Measurements from ENCODE around the gene PLA2G4B. TPM values are rescaled to one million over a fixed set of nuclear protein-coding genes. Genes with fewer than 3 reads are reported as not detected.

Gene PLA2G4B
- total RNA-seq, 1 experiment from 2014 or later: 2.2 TPM

GRCh38 chr15:41813426-41813825 lies 25.2 kb upstream of the PLA2G4B start:
- H3K9me3 ChIP-seq (replicated peaks): no peaks in the 10 kb centered on the region; the same call in 1 of the 2 replicates
- H3K4me1 ChIP-seq (replicated peaks): peaks cover 22% of the 10 kb centered on the region
- H3K4me3 ChIP-seq: no peak overlapping the region
- no peak for DNase-seq (ENCODE audit: low read depth in 1 of 2, low spot score in 2 of 2)
- peaks cover 56% of the 10 kb centered on the region for H3K36me3 ChIP-seq
- H3K27me3 ChIP-seq (replicated peaks): no peaks in the 10 kb centered on the region
- H3K27ac ChIP-seq: no peak overlapping the region

- no peak for DNase-seq (ENCODE audit: low read depth in 1 of 2, low spot score in 2 of 2)
- Histone ChIP-seq H3K4me1 (replicated peaks) (peaks cover 12% of the 10 kb centered on the region), H3K4me3 (no peak overlapping the region), H3K36me3 (peaks cover 64% of the 10 kb centered on the region), H3K9me3 (replicated peaks) (no peaks in the 10 kb centered on the region; the same call in 1 of the 2 replicates), H3K27ac (no peak overlapping the region), H3K27me3 (replicated peaks) (no peaks in the 10 kb centered on the region)
These were observed 24.1 kb upstream of the PLA2G4B start for GRCh38 chr15:41814534-41814933.

GRCh38 chr15:41816788-41817187 lies 21.9 kb upstream of the PLA2G4B start:
- peaks cover 60% of the 10 kb centered on the region for H3K36me3 ChIP-seq
- no peak overlapping the region for H3K4me3 ChIP-seq
- no peak overlapping the region for H3K27ac ChIP-seq
- DNase-seq (ENCODE audit: low read depth in 1 of 2, low spot score in 2 of 2): no peak
- no peaks in the 10 kb centered on the region for H3K4me1 ChIP-seq (replicated peaks)
- no peaks in the 10 kb centered on the region for H3K9me3 ChIP-seq (replicated peaks)
- H3K27me3 ChIP-seq (replicated peaks): no peaks in the 10 kb centered on the region

DNA sequence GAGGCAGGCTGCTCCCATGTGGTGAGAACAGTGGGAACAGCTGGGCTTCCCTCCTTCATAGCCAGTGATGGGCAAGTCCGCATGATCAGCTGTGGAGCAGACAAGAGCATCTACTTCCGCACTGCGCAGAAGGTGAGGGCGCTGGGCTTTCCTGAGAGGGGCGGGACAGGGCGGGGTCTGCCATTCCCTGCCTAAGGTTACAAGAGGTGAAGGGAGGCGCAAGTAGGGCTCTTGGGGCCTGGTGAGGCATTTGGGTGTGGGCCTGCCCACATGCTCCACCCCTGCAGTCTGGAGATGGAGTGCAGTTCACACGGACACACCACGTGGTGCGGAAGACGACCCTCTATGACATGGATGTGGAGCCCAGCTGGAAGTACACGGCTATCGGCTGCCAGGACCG lies 21.3 kb upstream of the PLA2G4B start:
- no peak overlapping the region for H3K27ac ChIP-seq
- H3K36me3 ChIP-seq: peaks cover 59% of the 10 kb centered on the region

GRCh38 chr15:41817781-41818180 lies 20.9 kb upstream of the PLA2G4B start:
- Histone ChIP-seq H3K4me1 (replicated peaks) (no peaks in the 10 kb centered on the region), H3K27me3 (replicated peaks) (no peaks in the 10 kb centered on the region), H3K4me3 (no peak overlapping the region), H3K36me3 (peaks cover 59% of the 10 kb centered on the region), H3K9me3 (replicated peaks) (no peaks in the 10 kb centered on the region), H3K27ac (no peak overlapping the region)
- no peak for DNase-seq (ENCODE audit: low read depth in 1 of 2, low spot score in 2 of 2)

More for the DNA sequence above, 21.3 kb upstream of the PLA2G4B start:
- no peaks in the 10 kb centered on the region for H3K27me3 ChIP-seq (replicated peaks)
- no peaks in the 10 kb centered on the region for H3K4me1 ChIP-seq (replicated peaks)
- no peaks in the 10 kb centered on the region for H3K9me3 ChIP-seq (replicated peaks)
- DNase-seq (ENCODE audit: low read depth in 1 of 2, low spot score in 2 of 2): no peak
- H3K4me3 ChIP-seq: no peak overlapping the region

DNA sequence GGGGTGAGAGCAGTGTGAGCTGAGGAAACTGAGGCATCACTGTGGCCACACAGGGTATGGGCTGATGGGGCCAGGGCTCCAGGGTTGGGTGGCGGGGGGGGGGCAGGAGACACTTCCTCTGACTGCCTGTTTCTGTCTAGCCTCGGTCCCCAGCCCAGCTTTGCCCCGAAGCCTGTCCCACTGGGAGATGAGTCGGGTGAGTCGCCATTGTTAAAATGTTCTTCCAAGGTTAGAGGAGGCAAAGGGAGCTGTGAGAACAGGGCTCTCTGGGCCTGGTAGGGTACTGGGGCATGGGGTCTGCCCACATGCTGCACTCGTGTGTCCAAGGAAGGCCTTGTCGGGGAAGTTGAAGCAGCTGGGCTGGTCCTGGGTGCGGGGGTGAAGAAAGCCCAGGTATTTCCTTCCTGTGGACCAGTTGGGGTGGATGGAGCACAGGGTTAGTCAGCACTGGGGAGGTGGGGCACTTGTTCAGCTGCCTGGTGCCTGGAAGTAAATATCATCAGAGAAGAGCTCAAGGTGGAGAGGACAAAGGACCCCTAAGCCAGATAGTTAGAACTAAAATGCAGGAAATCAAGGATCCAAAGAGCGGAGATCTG lies 19.1 kb upstream of the PLA2G4B start:
- no peaks in the 10 kb centered on the region for H3K9me3 ChIP-seq (replicated peaks)
- H3K27ac ChIP-seq: no peak overlapping the region
- no peaks in the 10 kb centered on the region for H3K27me3 ChIP-seq (replicated peaks)
- H3K36me3 ChIP-seq: peaks cover 60% of the 10 kb centered on the region
- H3K4me3 ChIP-seq: no peak overlapping the region
- no peaks in the 10 kb centered on the region for H3K4me1 ChIP-seq (replicated peaks)
- no peak for DNase-seq (ENCODE audit: low read depth in 1 of 2, low spot score in 2 of 2)

GRCh38 chr15:41820791-41821423 lies 17.7 kb upstream of the PLA2G4B start:
- no peak overlapping the region for H3K27ac ChIP-seq
- no peaks in the 10 kb centered on the region for H3K9me3 ChIP-seq (replicated peaks)
- no peak for DNase-seq (ENCODE audit: low read depth in 1 of 2, low spot score in 2 of 2)
- H3K4me1 ChIP-seq (replicated peaks): no peaks in the 10 kb centered on the region
- H3K36me3 ChIP-seq: peaks cover 54% of the 10 kb centered on the region
- H3K4me3 ChIP-seq: no peak overlapping the region
- H3K27me3 ChIP-seq (replicated peaks): no peaks in the 10 kb centered on the region

GRCh38 chr15:41821831-41822230 lies 16.8 kb upstream of the PLA2G4B start:
- Histone ChIP-seq H3K27ac (no peak overlapping the region), H3K9me3 (replicated peaks) (no peaks in the 10 kb centered on the region), H3K36me3 (peaks cover 47% of the 10 kb centered on the region), H3K4me1 (replicated peaks) (no peaks in the 10 kb centered on the region), H3K27me3 (replicated peaks) (no peaks in the 10 kb centered on the region), H3K4me3 (no peak overlapping the region)
- no peak for DNase-seq (ENCODE audit: low read depth in 1 of 2, low spot score in 2 of 2)

- Histone ChIP-seq H3K9me3 (replicated peaks) (no peaks in the 10 kb centered on the region), H3K4me3 (no peak overlapping the region), H3K4me1 (replicated peaks) (peaks cover 3% of the 10 kb centered on the region; the same call in 1 of the 2 replicates), H3K27ac (no peak overlapping the region), H3K27me3 (replicated peaks) (no peaks in the 10 kb centered on the region), H3K36me3 (peaks cover 42% of the 10 kb centered on the region)
- DNase-seq (ENCODE audit: low read depth in 1 of 2, low spot score in 2 of 2): no peak
These were observed 16.2 kb upstream of the PLA2G4B start for GRCh38 chr15:41822471-41822870.

- no peak overlapping the region for H3K4me3 ChIP-seq
- no peaks in the 10 kb centered on the region for H3K9me3 ChIP-seq (replicated peaks)
- peaks cover 37% of the 10 kb centered on the region for H3K36me3 ChIP-seq
These were observed 15.7 kb upstream of the PLA2G4B start for GRCh38 chr15:41822957-41823356.

GRCh38 chr15:41823502-41823901 lies 15.1 kb upstream of the PLA2G4B start:
- no peak overlapping the region for H3K4me3 ChIP-seq
- peaks cover 35% of the 10 kb centered on the region for H3K36me3 ChIP-seq
- peaks cover 10% of the 10 kb centered on the region for H3K4me1 ChIP-seq (replicated peaks)
- H3K9me3 ChIP-seq (replicated peaks): no peaks in the 10 kb centered on the region
- no peak for DNase-seq (ENCODE audit: low read depth in 1 of 2, low spot score in 2 of 2)
- no peaks in the 10 kb centered on the region for H3K27me3 ChIP-seq (replicated peaks)
- no peak overlapping the region for H3K27ac ChIP-seq

More at GRCh38 chr15:41822957-41823356, 15.7 kb upstream of the PLA2G4B start:
- no peak overlapping the region for H3K27ac ChIP-seq
- DNase-seq (ENCODE audit: low read depth in 1 of 2, low spot score in 2 of 2): no peak
- H3K4me1 ChIP-seq (replicated peaks): peaks cover 5% of the 10 kb centered on the region; the same call in 1 of the 2 replicates
- no peaks in the 10 kb centered on the region for H3K27me3 ChIP-seq (replicated peaks)

DNA sequence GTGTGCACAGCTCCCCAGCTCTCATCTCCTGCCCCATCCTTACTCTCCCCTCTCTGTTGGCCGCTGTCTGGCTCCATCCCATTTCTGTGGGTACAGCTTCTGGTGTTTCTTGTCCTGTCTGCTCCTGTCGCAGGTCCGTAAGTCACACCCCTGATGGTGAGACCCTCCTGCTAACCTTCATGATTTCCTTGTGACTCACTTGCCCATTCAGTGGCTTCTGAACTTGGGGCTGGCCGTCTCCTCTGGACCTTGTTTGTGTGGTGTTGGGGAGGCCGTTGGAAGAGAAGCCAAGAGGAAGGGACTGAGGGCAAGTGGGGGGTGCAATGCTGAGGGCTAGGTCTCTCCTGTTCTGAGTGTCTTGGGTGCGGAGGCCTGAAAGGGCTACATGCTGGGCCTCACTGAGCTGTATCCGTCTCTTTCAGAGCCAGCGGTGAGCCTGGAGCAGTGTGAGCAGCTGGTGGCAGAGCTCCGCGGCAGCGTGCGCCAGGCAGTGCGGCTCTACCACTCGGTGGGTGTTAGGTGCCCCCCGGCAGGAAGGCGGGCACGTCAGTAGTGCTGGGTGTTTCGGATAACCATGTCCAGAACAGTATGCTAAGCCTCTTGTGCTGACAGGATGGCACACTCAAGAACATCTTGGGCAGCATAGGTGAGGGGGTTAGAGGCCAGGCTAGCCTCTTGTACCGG lies 14.4 kb upstream of the PLA2G4B start:
- H3K4me1 ChIP-seq (replicated peaks): peaks cover 14% of the 10 kb centered on the region

DNA sequence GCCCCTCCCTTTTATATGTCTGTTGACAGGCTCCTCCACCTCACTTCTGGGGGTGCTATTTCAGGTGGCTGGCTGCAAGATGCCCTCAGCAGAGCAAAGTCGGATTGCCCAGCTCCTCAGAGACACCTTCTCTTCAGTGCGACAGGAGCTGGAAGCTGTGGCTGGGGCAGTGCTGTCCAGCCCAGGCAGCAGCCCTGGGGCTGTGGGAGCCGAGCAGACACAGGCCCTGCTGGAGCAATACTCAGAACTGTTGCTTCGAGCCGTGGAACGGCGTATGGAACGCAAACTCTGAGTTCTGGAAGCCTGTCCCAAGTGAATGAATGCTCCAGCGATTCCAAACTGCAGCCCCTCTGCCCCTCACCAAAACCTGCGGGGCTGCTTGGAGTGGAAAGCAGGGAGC lies 13.5 kb upstream of the PLA2G4B start:
- Histone ChIP-seq H3K9me3 (replicated peaks) (no peaks in the 10 kb centered on the region), H3K27me3 (replicated peaks) (no peaks in the 10 kb centered on the region), H3K4me3 (no peak overlapping the region), H3K36me3 (peaks cover 29% of the 10 kb centered on the region), H3K4me1 (replicated peaks) (peaks cover 14% of the 10 kb centered on the region), H3K27ac (no peak overlapping the region)
- DNase-seq (ENCODE audit: low read depth in 1 of 2, low spot score in 2 of 2): no peak

More for the DNA sequence above, 14.4 kb upstream of the PLA2G4B start:
- peaks cover 28% of the 10 kb centered on the region for H3K36me3 ChIP-seq
- no peak overlapping the region for H3K27ac ChIP-seq
- H3K27me3 ChIP-seq (replicated peaks): no peaks in the 10 kb centered on the region
- no peak overlapping the region for H3K4me3 ChIP-seq
- H3K9me3 ChIP-seq (replicated peaks): no peaks in the 10 kb centered on the region
- no peak for DNase-seq (ENCODE audit: low read depth in 1 of 2, low spot score in 2 of 2)

Measured in SJSA1 (cell line).